Measurements from ENCODE around the gene SPEG. TPM values are rescaled to one million over a fixed set of nuclear protein-coding genes. Genes with fewer than 3 reads are reported as not detected.

The SPEG gene
- total RNA-seq, 1 experiment from 2014 or later: 33.3 TPM

DNA sequence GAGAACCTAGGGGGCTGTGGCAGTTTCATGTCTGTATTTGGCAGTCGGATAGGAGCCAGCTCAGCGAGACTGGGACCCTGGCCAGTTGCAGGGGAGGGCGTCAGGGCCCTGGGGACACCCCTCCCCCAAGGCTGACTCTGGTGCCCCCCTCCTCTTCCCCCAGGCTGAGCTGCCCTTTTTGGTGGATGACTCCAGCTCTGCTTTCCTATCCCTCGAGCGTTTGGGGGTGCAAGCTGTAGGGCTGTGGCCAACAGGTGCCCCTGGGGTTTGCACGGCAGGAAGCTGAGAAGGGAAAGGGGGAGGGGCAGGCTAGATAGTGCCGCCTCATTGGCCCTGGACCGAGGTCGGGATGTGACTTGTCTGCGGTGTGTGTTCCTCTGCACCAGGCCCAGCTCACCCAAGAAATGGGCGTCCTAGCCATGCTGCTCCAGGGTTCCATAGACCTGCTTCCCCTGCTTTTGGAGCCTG lies 26.4 kb downstream of the SPEG start:
- peak; percentile 93 for DNase-seq (ENCODE audit: low read depth)

DNA sequence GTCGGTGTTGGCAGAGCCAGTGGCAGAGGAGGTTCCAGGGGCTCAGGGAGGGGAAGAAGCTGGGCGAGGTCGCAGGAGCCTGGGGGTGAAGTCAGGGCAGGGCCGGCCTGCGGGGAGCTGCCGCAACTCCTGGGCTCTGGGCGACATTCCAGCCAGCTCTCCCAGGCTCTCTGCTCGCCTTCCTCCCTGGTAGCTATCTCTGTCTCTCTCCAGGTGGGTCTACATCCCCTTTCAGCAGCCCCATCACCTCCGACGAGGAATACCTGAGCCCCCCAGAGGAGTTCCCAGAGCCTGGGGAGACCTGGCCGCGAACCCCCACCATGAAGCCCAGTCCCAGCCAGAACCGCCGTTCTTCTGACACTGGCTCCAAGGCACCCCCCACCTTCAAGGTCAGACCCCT lies 27.0 kb downstream of the SPEG start:
- no peak for DNase-seq (ENCODE audit: low read depth)

DNA sequence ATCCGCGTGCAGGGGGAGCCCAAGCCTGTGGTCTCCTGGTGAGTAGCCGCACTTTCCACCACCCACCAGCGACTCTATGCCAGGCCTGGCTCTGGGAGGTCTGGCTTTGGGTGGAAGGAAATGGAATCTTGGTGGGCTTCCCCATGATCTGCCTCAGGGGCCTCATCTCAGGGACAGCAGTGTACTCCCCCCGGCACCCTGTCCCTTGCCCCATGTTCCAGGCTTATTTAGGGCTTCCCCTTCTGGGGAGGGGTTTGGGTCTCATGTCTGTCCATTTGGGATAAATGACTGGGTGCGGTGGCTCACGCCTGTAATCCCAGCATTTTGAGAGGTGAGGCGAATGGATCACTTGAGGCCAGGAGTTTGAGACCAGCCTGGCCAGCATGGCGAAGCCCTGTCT lies 27.7 kb downstream of the SPEG start:
- DNase-seq (ENCODE audit: low read depth): no peak

DNA sequence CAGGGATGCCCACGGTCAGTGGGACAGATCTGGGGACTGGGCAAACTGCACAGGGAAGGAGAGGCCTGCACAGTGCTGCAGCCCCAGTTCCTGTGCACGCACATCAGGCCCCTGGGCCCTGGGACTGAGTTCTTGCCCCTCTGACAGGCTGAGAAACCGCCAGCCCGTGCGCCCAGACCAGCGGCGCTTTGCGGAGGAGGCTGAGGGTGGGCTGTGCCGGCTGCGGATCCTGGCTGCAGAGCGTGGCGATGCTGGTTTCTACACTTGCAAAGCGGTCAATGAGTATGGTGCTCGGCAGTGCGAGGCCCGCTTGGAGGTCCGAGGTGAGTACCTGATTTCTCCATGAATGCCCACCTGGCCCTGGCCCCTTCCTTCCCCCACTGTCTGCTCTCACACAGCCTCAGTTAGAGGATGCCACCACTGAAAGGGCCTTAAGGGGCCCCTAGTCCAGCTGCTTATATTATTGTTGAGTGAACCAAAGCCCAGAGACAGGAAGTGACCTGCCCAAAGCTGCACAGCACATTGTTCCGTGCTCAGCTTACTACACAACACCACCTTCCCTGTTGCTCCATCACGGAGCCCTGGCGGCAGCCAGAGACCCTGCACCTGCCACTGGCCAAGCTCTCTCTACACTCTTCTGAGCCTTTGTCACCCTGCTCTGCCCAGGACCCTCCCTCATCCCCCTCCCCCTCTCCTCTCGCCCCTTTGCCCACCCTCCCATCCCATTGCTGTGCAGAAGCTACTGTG lies 29.8 kb downstream of the SPEG start:
- DNase-seq (ENCODE audit: low read depth): no peak

DNA sequence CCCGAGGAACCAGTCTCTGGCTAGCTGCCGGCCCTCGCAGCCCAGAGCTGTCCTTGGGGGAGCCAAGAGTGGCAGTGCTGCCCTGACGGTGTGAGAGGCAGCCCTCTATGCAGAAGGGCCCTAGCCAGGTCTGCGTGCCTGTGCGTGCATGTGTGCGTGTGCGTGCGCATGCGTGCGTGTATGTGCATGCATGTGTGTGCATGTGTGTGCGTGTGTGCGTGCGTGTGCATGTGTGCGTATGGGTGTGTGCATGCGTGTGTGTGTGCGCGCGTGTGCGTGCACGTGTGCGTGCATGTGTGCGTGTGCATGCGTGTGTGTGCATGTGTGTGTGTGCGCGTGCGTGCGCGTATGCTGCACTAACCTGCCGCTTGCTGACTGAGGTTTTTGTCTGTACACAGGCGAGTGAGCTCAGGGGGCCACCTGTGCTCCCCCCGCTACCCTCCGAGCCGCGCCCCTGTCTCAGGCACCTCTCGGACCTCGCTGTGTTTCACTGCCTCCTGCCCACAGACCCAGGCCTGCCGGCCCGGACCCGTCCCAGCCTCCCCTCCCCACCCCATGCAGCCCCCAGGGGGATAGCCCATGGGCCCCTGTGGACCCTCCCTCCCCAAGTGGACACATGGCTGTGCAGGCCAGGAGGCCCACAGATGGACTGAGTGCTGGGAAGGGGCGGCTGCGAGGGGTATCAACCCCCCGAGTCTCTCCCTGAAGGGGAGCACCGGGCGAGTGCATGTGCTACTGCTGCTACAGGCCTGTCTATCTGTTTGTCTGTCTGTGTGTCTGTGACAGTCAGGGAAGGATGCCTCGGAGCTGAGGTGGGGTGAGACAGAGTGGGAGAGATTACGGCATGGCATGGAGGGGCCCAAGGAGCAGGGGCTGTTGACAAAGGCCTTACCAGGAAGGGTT lies 31.3 kb downstream of the SPEG start:
- DNase-seq (ENCODE audit: low read depth): no peak

DNA sequence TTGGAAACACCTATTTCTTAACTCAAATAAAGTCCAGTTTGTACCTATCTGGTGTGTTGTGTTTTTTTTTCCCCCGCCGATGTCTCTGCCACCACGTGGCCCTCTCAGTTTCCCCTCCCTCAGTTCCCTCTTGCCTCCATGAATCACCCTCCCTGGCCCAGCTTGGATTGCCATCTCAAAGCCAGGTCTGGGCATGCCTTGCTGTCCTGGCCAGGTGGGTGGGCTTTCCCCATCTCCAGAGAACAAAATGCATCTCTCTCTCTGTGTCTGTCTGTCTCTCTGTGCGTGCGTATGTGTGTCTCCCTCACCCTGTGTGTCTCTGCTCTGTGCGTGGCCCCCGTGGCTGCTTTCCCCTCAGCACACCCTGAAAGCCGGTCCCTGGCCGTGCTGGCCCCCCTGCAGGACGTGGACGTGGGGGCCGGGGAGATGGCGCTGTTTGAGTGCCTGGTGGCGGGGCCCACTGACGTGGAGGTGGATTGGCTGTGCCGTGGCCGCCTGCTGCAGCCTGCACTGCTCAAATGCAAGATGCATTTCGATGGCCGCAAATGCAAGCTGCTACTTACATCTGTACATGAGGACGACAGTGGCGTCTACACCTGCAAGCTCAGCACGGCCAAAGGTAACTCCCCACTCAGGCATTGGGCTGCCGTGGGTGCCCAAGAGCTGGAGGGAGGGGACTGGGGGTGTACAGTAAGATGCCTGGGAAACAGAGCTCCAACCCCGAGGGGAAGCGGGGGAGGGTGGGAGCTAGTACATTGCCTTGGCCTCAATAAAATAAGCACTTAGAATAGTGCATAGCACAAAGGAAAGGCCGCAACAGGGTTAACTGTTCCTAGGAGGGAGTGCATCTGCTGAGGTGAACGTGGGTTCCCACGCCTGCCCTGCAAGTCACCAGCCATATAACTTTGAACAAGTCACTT lies 32.4 kb downstream of the SPEG start:
- no peak for DNase-seq (ENCODE audit: low read depth)

DNA sequence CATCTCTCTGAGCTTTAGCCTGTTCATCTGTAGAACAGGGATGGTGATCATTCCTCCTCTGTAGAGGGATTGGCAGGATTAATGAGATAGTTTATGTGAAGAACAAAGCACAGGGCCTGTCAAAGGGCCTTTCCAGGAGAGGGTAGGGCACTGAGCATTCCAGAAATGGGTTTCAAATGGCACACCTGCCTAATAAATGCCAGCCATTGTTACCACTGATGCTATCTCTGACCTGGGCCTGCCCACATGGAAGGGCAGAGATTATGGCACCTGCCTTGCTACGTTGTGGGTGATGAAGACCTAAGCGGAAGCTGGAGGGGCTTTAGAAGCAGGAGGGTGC lies 33.1 kb downstream of the SPEG start:
- DNase-seq (ENCODE audit: low read depth): no peak

DNA sequence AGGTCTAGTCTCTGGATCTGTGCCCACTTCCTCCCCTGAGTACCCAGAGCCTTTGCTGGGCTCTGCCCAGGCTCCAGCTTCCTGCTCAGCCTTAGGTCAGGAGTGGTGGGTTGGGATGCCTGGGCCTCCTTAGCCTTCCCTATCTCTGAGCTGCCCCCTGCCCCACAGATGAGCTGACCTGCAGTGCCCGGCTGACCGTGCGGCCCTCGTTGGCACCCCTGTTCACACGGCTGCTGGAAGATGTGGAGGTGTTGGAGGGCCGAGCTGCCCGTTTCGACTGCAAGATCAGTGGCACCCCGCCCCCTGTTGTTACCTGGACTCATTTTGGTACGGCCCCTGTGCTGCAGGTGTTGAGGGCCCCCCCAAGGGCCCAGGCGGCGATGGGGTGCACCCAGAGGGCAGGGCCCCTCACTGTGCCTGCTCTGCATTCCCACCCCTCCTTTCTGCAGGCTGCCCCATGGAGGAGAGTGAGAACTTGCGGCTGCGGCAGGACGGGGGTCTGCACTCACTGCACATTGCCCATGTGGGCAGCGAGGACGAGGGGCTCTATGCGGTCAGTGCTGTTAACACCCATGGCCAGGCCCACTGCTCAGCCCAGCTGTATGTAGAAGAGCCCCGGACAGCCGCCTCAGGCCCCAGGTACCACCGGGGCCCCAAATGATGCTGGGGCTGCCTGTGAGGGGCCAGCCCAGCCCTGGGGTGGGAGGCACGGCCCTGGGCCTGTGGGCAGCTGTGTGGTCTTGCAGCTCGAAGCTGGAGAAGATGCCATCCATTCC lies 34.0 kb downstream of the SPEG start:
- DNase-seq (ENCODE audit: low read depth): no peak

DNA sequence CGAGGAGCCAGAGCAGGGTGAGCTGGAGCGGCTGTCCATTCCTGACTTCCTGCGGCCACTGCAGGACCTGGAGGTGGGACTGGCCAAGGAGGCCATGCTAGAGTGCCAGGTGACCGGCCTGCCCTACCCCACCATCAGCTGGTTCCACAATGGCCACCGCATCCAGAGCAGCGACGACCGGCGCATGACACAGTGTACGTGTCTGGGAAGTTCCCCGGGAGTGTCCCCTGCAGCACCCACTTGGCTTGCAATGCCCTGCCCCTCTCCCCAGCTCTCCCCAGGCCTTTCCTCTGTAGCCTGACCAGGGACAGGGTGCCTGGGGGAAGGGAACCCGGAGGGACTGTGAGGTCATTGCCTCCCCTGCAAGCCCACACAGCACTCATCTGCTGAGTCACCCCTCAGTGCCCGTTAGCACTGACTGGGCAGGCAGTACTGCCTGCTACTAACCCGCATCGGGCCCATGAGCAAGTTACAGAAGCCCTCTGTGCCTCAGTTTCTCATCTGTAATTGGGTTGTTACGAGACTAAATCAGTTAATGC lies 34.6 kb downstream of the SPEG start:
- peak; percentile 92 for DNase-seq (ENCODE audit: low read depth)

DNA sequence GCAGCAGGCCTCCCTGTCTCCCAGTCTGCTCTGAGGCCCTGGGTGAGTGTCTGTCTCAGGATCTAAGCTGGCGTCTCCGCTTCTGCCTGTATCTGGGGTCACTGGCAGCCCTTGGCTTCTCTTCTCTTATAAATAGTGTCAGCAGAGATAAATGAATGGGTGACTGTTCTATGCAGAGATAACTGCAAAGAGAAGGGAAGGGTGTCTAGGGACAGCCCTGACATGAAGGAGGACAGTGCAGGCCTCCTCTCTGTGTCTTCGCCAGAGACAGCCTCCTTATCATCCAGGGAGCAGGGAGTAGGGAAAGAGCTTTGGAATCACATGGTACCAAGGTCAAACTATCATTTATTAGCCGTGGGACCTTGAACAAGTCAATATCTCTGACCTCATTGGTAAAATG lies 35.8 kb downstream of the SPEG start:
- DNase-seq (ENCODE audit: low read depth): no peak

DNA sequence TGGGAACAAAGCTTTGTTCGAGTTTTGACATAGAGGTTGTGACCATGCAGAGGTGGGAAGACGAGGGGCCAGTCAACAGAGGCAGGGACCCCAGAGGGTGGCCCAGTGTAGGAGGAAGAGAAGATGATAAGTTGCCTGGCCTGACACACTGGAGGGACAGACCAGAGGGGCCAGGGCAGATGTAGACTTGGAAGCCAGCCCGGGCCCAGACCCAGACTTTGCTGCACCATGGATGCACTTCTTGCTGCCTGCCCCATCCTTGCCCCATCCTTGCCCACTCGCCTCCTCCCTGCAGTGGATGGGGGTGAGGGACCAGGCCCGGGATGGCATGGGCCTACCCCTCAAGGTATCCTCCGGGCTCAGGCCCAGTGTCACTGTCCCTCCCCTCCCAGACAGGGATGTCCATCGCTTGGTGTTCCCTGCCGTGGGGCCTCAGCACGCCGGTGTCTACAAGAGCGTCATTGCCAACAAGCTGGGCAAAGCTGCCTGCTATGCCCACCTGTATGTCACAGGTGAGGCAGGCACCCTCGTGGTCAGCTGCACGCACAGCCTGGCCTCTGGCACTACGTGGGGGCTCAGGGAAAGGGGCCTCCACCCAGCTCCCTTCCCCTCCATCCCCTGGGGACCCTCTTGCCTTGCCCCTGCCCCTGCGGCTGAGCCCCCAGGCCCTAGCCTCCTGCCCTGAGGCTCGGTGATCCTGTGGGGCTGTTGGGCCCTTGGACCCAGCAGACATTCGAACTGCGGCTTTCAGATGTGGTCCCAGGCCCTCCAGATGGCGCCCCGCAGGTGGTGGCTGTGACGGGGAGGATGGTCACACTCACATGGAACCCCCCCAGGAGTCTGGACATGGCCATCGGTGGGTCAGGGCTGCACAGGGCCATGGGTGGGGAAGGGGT lies 37.1 kb downstream of the SPEG start:
- DNase-seq (ENCODE audit: low read depth): no peak

DNA sequence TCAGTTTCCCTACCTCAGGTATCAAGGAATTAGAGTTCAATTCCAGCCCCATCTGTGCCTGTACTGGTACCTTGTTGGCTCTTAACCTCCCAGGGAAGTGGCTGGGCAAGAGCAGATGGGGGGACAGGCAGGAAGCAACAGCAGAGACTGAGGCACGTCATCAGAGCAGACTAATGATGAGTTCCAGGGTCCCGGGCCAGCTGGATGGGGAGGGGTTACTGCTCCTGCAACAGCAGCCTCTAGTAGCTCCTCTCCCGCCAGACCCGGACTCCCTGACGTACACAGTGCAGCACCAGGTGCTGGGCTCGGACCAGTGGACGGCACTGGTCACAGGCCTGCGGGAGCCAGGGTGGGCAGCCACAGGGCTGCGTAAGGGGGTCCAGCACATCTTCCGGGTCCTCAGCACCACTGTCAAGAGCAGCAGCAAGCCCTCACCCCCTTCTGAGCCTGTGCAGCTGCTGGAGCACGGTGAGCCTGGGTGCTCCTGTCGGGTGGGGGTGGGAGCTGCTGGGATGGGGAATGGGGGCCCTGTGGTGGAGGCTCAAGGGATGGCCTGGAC lies 38.1 kb downstream of the SPEG start:
- no peak for DNase-seq (ENCODE audit: low read depth)

DNA sequence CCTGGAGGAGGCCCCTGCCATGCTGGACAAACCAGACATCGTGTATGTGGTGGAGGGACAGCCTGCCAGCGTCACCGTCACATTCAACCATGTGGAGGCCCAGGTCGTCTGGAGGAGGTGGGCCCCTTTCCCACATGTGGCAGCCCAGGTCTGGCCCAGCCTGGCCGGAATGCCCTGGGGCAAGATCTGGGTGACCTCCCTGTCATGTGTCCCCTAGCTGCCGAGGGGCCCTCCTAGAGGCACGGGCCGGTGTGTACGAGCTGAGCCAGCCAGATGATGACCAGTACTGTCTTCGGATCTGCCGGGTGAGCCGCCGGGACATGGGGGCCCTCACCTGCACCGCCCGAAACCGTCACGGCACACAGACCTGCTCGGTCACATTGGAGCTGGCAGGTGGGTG lies 38.9 kb downstream of the SPEG start:
- DNase-seq (ENCODE audit: low read depth): no peak

DNA sequence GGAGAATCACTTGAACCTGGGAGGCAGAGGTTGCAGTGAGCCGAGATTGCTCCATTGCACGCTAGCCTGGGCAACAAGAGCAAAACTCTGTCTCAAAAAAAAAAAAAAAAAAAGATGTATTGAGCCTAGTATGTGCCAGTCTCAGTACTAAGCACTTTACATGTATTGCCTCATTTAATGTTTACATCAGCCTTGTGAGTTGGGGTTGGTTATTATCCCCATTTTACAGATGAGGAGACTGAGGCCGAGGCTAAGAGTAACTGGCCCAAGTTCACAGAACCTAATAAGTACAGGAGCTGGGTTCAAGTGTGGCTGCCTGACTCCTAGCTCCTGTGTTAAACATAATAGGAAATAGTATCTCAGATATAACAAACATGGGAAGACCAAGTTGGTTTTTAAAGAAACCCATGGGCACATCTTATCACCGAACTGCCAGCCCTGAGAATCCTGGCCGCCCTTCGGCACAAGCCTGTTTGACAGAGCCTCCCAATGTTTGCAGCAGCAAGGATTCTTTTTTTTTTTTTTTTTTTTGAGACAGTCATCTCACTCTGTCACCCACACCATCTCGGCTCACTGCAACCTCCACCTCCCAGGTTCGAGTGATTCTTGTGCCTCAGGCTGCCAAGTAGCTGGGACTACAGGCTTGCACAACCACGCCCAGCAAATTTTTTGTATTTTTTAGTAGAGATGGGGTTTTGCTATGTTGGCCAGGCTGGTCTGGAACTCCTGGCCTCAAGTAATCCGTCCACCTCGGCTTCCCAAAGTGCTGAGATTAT lies 39.8 kb downstream of the SPEG start:
- no peak for DNase-seq (ENCODE audit: low read depth)

DNA sequence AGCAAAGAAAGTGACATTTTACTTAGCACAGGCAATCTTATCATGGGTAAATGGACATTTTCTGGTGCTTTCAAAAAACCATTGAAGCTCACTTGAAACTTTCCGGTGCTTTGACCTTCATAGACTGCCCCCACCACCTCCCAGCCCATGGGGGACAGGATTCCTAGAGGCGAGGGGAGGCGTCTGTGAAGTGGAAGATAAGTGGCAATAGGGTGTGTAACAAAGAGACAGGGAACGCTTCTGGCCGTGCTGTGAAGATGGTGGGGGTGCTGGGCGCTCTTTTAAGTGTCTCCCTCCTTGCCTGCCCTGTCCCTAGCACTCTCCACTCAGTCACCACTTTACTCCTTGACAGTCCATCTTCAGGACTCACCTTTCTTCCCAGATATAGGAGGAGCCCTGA lies 40.6 kb downstream of the SPEG start:
- DNase-seq (ENCODE audit: low read depth): no peak

DNA sequence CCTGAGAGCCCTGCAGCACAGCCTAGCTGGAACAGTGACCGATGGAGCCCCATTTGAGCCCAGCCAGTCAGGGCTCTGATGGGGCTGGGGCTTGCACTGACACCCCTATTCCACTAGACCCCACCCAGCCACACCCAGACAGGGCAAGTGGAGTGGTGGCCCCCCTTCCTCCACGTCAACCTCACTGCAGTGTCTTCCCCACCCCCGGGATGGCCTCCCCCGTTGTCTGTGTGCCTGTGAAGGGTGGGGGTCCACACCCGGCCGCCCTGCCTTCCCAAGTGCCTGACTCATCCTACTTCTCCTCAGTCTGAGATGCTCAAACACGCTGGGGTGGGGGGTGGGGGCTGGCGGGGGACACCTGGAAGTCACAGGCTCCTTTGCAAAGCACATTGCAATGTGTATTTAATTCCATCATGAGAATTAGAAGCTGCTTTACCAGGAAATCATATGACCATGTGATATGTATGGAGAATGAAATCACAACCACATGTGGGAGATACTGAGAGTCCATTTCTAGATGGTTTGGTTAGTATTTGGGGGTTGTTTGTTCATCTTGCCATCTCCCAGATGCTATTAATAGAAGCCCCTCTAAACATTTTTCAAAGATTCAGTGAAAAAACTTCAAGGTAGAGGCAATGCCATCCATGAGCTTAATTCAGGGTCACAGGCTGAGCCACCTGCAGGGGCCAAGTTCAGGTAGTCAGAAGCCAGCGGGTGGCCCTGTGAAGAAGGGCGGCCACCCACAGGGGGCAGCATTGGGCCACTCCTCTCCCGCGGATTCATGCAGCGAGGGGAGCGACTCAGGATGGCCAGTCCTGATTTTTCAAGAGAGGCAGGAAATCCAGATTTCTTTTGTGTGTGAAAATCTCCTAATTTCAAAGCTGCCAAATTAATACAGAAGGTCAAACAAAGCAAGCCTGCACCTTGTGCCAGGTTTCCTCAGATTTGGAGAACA lies 41.3 kb downstream of the SPEG start:
- peak; percentile 47 for DNase-seq (ENCODE audit: low read depth)

DNA sequence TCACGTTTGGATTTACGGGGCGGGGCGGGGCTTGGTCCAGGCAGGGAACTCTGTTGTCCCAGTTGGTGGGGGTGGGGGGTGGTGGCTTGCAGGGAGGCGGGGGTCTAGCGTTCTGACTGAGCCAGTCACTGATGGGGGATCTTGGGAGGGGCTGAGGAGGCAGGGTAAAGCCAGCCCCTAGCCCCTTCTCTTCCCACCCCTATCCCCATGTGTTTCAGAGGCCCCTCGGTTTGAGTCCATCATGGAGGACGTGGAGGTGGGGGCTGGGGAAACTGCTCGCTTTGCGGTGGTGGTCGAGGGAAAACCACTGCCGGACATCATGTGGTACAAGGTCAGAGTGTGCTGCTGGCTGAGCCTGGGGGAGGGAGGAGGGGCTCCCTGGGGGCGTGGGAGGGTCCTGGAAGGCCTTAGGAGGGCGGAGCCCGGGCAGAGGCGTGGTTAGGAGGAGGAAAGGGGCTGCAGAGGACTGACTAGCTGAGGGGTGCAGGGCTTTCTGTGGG lies 42.1 kb downstream of the SPEG start:
- DNase-seq (ENCODE audit: low read depth): no peak
